ENCODE data around the gene MRGPRG. TPM values are rescaled to one million over a fixed set of nuclear protein-coding genes. Genes with fewer than 3 reads are reported as not detected.
A peak's percentile ranks its signal among the peaks of the same experiment; 100 is the strongest.

MRGPRG gene
- total RNA-seq, 1 donor from 2014 or later = not detected

DNA sequence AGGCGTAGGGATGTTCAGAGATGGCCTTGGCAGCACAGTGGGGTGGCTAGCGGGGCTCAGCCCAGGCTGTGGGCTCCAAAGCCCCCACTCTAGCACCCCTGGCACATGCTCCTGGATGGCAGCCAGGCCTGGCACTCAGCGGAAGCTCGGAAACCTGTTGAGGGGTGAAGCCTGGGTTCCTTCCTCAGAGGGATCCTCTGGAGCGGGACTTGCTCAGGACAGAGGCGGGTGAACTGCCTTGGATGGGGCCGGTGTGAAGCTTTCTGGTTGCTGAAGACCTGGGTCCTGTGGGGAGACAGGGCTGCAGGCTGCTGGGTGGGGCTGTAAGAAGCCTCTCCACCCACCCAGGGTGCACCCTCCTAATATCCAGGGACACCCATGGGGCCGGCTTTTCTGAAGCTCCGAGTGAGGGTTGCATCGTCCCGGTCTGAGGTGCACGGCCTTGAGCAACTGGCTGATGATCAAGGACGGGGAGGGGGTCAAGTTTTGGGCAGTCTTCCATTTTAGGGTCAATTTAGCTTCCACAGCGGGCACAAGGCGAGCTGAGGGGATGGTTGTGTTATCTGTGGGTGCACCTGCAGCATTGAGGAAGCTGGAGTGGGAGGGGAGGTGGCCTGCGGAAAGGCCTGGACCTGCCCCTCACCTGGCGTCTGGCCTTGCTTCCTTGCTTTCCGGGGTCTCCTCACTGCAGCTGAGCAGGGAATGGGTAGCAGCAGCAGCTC, 8.4 kb upstream of the MRGPRG start:
- Histone ChIP-seq H3K36me3 (no peaks in the 10 kb centered on the region), H3K4me3 (no peak overlapping the region), H3K27me3 (no peaks in the 10 kb centered on the region), H3K27ac (no peak overlapping the region), H3K9me3 (no peaks in the 10 kb centered on the region), H3K4me1 (no peaks in the 10 kb centered on the region)
- intact Hi-C loops (cut with DNase I) = no loop called here
- no peak for TF ChIP-seq CTCF (IDR thresholded peaks at IDR 0.05)
- DNase-seq (ENCODE audit: low spot score in 2 of 2) = peak in 1 of 2 donors; percentile 47

DNA sequence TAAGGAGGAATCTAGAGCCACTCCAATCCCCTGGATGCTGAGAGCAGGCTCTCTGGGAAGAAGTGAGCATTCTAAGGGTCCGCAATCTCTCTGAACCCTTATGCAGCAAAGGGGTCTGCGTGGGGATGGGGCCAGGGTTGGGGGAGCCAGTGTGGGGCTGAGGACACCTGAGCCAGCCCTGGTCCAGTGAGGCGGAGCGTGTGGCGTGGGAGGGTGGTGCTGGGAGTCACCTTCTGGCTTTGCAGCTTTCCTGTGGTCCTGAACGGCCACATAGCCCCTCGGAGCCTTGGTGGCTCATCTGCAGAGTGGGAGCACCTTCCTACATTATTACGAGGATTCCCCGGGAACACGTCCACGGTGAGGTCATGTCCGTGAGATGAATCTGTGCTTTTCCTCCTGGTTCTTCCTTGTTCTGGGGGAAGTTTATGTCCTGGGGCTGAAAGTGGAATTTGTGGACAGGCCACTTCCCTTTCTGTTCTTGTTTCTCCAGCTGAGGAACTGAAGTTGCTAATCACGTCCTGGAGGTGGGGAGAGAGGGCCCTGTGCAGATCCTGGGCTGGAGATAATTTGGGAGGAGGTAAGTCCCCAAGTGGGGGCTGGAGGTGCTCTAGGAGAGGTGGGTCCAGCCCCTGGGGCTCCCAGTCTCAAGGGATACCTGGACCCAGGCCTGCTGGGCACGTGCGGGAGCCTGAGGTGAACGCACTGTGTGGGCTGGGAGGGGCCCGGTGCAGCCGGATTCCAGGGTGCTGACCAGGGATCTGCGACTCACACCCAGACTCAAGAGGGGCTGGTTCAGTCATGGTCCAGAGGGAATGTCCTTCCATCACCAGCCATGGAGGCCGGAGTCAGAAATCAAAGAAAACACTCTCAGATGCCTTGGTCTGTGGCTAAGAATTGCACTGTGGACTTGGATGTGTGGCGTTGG, 7.5 kb upstream of the MRGPRG start:
- Histone ChIP-seq H3K9me3 (no peaks in the 10 kb centered on the region), H3K36me3 (no peaks in the 10 kb centered on the region), H3K27ac (no peak overlapping the region), H3K4me3 (no peak overlapping the region), H3K27me3 (no peaks in the 10 kb centered on the region), H3K4me1 (no peaks in the 10 kb centered on the region)
- peak in 1 of 2 donors; percentile 59 for DNase-seq (ENCODE audit: low spot score in 2 of 2)
- intact Hi-C loops (cut with DNase I) = no loop called here
- TF ChIP-seq CTCF (IDR thresholded peaks at IDR 0.05) = no peak

DNA sequence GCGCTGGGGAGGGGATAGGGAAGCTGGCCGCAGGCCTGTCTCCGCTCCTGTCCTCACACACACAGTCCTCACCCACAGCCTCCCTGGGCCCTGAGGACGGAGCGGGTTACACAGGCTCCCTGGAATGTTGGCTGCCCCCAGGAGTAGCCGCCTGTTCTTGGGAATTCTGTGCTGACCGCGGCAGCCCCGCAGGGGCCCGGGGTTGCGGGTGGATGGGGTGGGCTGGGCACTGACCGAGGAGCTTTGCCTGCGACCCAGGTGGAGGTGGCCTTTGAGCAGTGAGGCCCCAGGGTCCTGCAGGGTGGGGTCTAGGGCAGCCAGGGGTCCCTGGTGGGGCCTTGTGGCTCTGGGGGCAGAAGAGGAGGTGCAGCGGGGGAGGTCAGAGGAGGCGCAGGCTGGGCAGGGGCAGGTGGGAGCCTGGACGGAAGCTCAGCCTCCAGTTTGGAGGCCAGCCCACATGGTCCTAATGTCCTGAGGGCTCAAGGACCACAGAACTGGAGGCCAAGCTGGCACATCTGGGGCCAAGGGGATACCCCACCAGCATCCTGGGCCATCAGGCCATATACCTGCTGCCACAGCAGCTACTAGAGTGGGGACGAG, 6.6 kb upstream of the MRGPRG start:
- H3K4me1 ChIP-seq = no peaks in the 10 kb centered on the region
- H3K27ac ChIP-seq = no peak overlapping the region
- peak in 1 of 2 donors; percentile 50 for DNase-seq (ENCODE audit: low spot score in 2 of 2)
- H3K27me3 ChIP-seq = no peaks in the 10 kb centered on the region
- no peaks in the 10 kb centered on the region for H3K36me3 ChIP-seq
- H3K9me3 ChIP-seq = no peaks in the 10 kb centered on the region
- TF ChIP-seq CTCF (IDR thresholded peaks at IDR 0.05) = no peak
- no peak overlapping the region for H3K4me3 ChIP-seq
- intact Hi-C loops (cut with DNase I) = no loop called here

DNA sequence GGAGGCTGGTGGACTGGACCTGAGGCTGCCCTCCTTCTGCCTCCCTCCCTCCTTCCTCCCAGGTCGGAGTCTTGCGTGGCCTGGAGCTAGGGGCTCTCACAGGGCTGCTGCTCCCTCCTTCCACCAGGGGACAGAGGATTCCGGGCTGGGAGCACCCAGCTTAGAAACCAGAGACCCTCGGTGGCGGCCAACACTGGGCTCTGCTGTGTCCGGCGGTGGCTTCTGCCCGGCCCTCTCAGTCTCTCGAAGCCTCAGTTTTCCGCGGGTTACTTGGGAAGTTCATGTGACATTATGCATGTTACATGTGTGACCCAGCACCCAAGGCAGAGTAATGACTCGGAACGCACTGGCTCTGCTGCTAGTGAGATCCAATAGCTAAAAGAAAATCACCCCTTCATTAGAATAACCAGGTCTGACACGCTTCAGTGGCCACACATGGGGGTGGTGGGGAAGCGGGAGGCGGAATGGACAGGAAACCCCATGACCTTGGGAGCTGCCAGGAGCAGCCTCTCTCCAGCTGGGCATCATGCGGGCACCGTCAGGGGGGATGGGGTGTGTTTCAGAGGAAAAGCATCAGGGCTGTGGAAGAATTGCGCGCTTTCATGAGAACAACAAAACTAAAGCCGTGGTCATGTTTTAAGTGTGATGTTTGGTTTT, 5.9 kb upstream of the MRGPRG start:
- intact Hi-C loops (cut with DNase I) = no loop called here

More for the DNA sequence above, 5.9 kb upstream of the MRGPRG start:
- H3K27me3 ChIP-seq = no peaks in the 10 kb centered on the region
- no peak for TF ChIP-seq CTCF (IDR thresholded peaks at IDR 0.05)
- H3K4me3 ChIP-seq = no peak overlapping the region
- H3K36me3 ChIP-seq = no peaks in the 10 kb centered on the region
- H3K9me3 ChIP-seq = no peaks in the 10 kb centered on the region
- H3K27ac ChIP-seq = no peak overlapping the region
- no peaks in the 10 kb centered on the region for H3K4me1 ChIP-seq
- DNase-seq (ENCODE audit: low spot score in 2 of 2) = peak in 1 of 2 donors; percentile 58

Measured in ascending aorta (tissue), 2 donors.